ENCODE results near the gene SMAD9. TPM values are rescaled to one million over a fixed set of nuclear protein-coding genes. Genes with fewer than 3 reads are reported as not detected.

Gene SMAD9
- total RNA-seq, 1 experiment from 2014 or later, result 1.1 TPM

GRCh38 chr13:36839981-36840380, 80.1 kb downstream of the SMAD9 start:
- H3K14ac ChIP-seq (ENCODE audit: insufficient read depth, low read length), result no peak overlapping the region
- WGBS (ENCODE audit: extremely low coverage, insufficient read length, low lambda C conversion rate), result no CpG with 5 or more reads among the region's 12 CpGs
- no peak overlapping the region for H3K4me3 Mint-ChIP-seq

More at GRCh38 chr13:36839981-36840380, 80.1 kb downstream of the SMAD9 start:
- Mint-ChIP-seq H3K27me3 (ENCODE audit: low read depth) (no peaks in the 10 kb centered on the region), H3K4me1 (peaks cover 24 to 28% of the 10 kb centered on the region in 2 experiments), H3K27ac (peak overlapping the region in 2 of 3 experiments; percentile 17 to 34; a peak in 1 of 7 replicates), H3K9me3 (no peaks in the 10 kb centered on the region), H3K36me3 (ENCODE audit: insufficient read depth in 1 of 3, low read depth in 3 of 3) (no peaks in the 10 kb centered on the region)
- Histone ChIP-seq H3T11ph (ENCODE audit: low read length) (no peak overlapping the region), H3K4me1 (ENCODE audit: insufficient read depth, low read length) (peaks cover 4% of the 10 kb centered on the region; the same call in 1 of the 2 replicates), H4K91ac (ENCODE audit: insufficient read length, low read depth, low read length) (no peak overlapping the region), H2AK5ac (ENCODE audit: insufficient read length, low read length) (no peak overlapping the region), H4K5ac (ENCODE audit: insufficient read length, low read depth, low read length) (no peak overlapping the region), H3K4ac (ENCODE audit: low read depth, low read length) (no peak overlapping the region), H4K20me1 (ENCODE audit: control insufficient read depth, insufficient read depth, insufficient read length) (no peaks in the 10 kb centered on the region), H2BK5ac (ENCODE audit: insufficient read length, low read length) (no peak overlapping the region), H3K27me3 (ENCODE audit: insufficient read depth, low read length) (no peaks in the 10 kb centered on the region), H2AFZ (ENCODE audit: low read length) (no peak overlapping the region), H2BK120ac (ENCODE audit: low read depth, low read length, poor library complexity, severe bottlenecking) (no peak overlapping the region), H3K23me2 (ENCODE audit: insufficient read length, low read depth, low read length, poor library complexity, severe bottlenecking) (no peaks in the 10 kb centered on the region), H3K79me2 (ENCODE audit: insufficient read depth, low read length) (no peaks in the 10 kb centered on the region), H3K9me3 (ENCODE audit: control insufficient read depth, low read depth, low read length) (no peaks in the 10 kb centered on the region), H3K18ac (ENCODE audit: insufficient read length, low read depth, low read length) (no peak overlapping the region), H2BK12ac (ENCODE audit: insufficient read length, low read depth, low read length) (no peak overlapping the region), H4K8ac (replicated peaks; ENCODE audit: insufficient read length, low read depth, low read length) (no peak overlapping the region), H2BK20ac (ENCODE audit: low read depth, low read length, poor library complexity, severe bottlenecking) (no peak overlapping the region), H3K27ac (ENCODE audit: insufficient read length, low read depth, low read length) (no peak overlapping the region), H3K79me1 (ENCODE audit: insufficient read depth, low read depth, low read length, poor library complexity, severe bottlenecking) (no peaks in the 10 kb centered on the region), H3K4me2 (ENCODE audit: insufficient read depth, insufficient read length, low read length) (no peak overlapping the region), H2BK15ac (ENCODE audit: low read depth, low read length) (no peak overlapping the region), H3K56ac (ENCODE audit: insufficient read length, low read depth, low read length) (no peak overlapping the region), H3K9ac (ENCODE audit: extremely low read depth, insufficient read length, low read length) (no peak overlapping the region), H3K23ac (ENCODE audit: insufficient read length, low read depth, low read length) (no peak overlapping the region)
- DNase-seq, result no peak
- TF ChIP-seq, protein P1, sequence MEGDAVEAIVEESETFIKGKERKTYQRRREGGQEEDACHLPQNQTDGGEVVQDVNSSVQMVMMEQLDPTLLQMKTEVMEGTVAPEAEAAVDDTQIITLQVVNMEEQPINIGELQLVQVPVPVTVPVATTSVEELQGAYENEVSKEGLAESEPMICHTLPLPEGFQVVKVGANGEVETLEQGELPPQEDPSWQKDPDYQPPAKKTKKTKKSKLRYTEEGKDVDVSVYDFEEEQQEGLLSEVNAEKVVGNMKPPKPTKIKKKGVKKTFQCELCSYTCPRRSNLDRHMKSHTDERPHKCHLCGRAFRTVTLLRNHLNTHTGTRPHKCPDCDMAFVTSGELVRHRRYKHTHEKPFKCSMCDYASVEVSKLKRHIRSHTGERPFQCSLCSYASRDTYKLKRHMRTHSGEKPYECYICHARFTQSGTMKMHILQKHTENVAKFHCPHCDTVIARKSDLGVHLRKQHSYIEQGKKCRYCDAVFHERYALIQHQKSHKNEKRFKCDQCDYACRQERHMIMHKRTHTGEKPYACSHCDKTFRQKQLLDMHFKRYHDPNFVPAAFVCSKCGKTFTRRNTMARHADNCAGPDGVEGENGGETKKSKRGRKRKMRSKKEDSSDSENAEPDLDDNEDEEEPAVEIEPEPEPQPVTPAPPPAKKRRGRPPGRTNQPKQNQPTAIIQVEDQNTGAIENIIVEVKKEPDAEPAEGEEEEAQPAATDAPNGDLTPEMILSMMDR (conservative IDR thresholded peaks at IDR 0.05), result no peak
